Measurements from ENCODE around the gene ABCD3.

ABCD3 gene

DNA sequence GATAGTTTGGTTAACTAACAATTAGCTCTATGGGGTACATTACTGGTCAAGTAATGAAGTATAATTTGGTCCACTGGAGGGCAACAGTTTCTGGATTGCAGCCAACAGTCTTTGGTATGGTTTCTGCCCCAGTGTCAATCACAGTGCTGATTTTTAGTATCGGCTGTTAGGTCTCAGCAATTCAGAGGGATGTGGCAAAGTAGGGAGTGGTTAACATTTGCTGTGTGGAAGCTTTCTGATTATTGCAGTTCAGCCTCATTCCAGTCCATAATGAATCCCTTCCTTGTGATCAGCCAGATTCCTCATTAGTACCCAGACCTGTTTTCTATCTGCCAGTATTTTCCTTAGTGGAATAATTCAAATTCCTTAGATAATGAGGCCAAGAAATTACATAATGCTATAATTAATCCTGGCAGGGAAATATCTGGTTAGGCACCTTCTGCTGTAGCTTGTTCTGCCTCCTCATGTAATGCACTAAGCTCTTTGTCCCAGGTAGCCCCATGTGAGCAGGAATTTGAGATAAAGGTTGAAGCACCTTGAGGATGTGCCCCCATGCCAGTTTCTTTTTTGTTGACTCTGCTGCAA lies 109.3 kb downstream of the ABCD3 start:
- TF ChIP-seq, protein P1, sequence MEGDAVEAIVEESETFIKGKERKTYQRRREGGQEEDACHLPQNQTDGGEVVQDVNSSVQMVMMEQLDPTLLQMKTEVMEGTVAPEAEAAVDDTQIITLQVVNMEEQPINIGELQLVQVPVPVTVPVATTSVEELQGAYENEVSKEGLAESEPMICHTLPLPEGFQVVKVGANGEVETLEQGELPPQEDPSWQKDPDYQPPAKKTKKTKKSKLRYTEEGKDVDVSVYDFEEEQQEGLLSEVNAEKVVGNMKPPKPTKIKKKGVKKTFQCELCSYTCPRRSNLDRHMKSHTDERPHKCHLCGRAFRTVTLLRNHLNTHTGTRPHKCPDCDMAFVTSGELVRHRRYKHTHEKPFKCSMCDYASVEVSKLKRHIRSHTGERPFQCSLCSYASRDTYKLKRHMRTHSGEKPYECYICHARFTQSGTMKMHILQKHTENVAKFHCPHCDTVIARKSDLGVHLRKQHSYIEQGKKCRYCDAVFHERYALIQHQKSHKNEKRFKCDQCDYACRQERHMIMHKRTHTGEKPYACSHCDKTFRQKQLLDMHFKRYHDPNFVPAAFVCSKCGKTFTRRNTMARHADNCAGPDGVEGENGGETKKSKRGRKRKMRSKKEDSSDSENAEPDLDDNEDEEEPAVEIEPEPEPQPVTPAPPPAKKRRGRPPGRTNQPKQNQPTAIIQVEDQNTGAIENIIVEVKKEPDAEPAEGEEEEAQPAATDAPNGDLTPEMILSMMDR (IDR thresholded peaks at IDR 0.05) = no peak; the same call in 1 of the 2 replicates

DNA sequence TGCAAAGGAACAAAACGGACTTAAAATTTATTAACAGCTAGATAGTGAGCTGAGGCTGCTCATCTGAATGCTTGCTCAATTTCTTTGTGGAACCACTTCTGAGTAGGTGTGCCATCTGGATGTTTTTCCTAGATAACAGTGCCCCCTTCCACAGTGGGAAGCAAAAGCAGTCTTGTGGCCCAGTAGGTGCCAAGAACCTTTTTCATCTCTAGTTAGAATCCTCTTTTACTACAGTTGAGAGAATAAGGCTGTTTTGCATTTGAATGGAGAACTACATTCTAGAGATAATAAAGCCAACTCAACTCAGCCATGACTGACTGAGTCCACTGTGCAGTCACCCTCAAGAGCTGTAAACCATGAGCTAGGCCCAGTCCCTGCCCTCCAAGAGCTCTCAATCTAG lies 110.1 kb downstream of the ABCD3 start:
- TF ChIP-seq, protein P1 (IDR thresholded peaks at IDR 0.05) = no peak

DNA sequence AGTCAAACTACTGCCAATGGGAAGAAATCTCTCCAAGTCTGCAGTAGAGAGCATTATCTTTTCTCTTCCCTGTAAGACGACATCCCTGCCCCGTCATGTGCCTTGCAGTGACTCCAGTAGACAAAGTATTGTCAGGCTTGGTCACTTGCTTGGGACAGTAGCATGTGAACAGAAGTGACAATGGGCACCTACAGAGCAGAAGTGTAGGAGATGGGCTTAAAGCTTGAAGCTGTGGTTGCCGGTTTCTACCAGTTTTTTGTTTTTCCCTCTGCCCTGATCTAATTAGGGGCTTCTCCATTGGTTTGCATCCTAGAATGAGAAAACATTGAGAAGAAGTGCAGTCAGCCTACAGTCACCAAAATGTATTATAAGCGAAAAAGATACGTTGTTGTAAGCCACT lies 110.6 kb downstream of the ABCD3 start:
- TF ChIP-seq, protein P1 (IDR thresholded peaks at IDR 0.05) = no peak

- TF ChIP-seq, protein P1 (IDR thresholded peaks at IDR 0.05) = no peak
These were observed 111.2 kb downstream of the ABCD3 start for GRCh38 chr1:94529416-94529815.

GRCh38 chr1:94530373-94530878 lies 112.2 kb downstream of the ABCD3 start:
- TF ChIP-seq, protein P1 (IDR thresholded peaks at IDR 0.05) = no peak

DNA sequence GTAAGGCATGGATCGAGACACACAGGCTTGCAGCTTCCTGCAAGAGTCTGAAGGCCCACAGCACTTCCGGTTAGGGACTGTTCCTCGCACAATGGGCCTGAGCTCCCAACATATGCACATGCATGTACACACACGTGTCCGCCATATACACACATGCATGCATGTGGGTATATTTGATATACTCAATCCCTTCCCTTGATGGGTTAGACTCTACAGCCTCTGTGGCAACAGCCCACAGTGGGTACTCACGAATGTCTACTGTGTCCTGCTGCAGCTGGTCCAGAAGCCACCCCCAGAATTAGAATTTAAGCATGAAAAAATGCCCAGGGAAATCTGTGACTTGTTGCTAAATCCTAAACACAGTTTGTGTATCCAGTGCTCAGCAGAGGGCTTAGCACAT lies 113.5 kb downstream of the ABCD3 start:
- TF ChIP-seq, protein P1 (IDR thresholded peaks at IDR 0.05) = no peak

DNA sequence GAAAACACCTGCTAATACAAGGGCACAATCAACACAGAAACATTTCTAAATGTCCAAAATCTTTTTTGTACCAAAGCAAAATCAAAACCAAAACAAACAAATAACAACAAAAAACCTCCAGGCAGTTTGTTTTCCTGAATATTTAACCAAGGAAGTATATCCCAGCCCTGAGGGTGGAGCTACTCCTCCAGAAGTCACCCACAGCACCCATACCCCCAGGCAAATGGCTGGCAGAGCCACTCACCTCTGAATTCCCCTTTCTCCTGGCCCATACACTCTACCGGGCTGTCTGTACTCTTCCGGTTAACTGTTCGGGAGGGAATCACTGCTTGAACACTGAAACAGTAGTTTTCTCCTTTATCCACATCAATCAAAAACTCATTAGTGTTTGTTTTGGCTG lies 113.9 kb downstream of the ABCD3 start:
- TF ChIP-seq, protein P1 (IDR thresholded peaks at IDR 0.05) = peak; percentile 57; the same call in 1 of the 2 replicates

DNA sequence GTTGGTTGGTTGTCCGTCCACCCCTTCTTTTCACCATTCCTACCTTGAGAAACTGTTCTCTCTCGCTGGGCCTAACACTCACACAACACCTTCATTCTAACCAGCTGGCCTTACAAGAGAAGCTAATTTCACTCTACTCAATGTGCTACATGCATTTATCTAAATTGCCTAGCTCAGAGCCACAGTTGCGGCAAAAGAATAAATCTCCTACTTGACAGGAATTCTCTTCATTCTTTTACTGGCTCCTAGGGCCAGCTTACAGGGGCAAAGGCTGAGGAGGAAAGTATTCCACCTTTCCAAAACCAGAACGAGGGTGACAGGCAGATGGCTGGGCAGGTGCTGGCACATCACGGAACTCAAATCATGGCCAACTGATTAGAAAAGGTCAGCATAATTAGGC lies 116.9 kb downstream of the ABCD3 start:
- TF ChIP-seq, protein P1 (IDR thresholded peaks at IDR 0.05) = no peak

Measured in LNCAP (cell line).